ENCODE results near the gene HOPX. TPM values are rescaled to one million over a fixed set of nuclear protein-coding genes. Genes with fewer than 3 reads are reported as not detected.

The HOPX gene
- total and polyA plus RNA-seq, 4 donors: 0.51 to 20.4 (median 5.2) TPM

GRCh38 chr4:56654238-56654632, 26.9 kb downstream of the HOPX start:
- Histone ChIP-seq H3K4me3 (ENCODE audit: low read length in 2 of 2) (no peak overlapping the region), H3K27me3 (ENCODE audit: control insufficient read depth in 1 of 2, insufficient read depth in 2 of 2, low read length in 1 of 2) (no peaks in the 10 kb centered on the region), H3K36me3 (ENCODE audit: control insufficient read depth in 1 of 2, insufficient read depth in 2 of 2, low read length in 1 of 2) (no peaks in the 10 kb centered on the region), H3K27ac (ENCODE audit: low read depth in 1 of 2, low read length in 2 of 2) (no peak overlapping the region), H3K4me1 (ENCODE audit: control insufficient read depth in 1 of 2, insufficient read depth in 2 of 2, low read length in 2 of 2) (no peaks in the 10 kb centered on the region), H3K9me3 (ENCODE audit: control insufficient read depth, low read length) (no peaks in the 10 kb centered on the region)
- no peak for ATAC-seq (ENCODE audit: low FRiP score)
- DNase-seq: no peak
- intact Hi-C loops (cut with DNase I): no loop called here
- WGBS, 2 donors: 14 to 28% methylated on average over 4 of the region's 4 CpGs

GRCh38 chr4:56653461-56654237, 27.4 kb downstream of the HOPX start:
- ATAC-seq (ENCODE audit: low FRiP score) (no peak), DNase-seq (no peak)

GRCh38 chr4:56652196-56652595, 28.9 kb downstream of the HOPX start:
- 94 to 95% methylated on average over 3 of the region's 3 CpGs for WGBS, 2 donors
- DNase-seq (no peak), ATAC-seq (ENCODE audit: low FRiP score) (no peak)
- H3K27ac ChIP-seq (ENCODE audit: low read depth in 1 of 2, low read length in 2 of 2): no peak overlapping the region
- no peaks in the 10 kb centered on the region for H3K36me3 ChIP-seq (ENCODE audit: control insufficient read depth in 1 of 2, insufficient read depth in 2 of 2, low read length in 1 of 2)
- no peaks in the 10 kb centered on the region for H3K4me1 ChIP-seq (ENCODE audit: control insufficient read depth in 1 of 2, insufficient read depth in 2 of 2, low read length in 2 of 2)
- no peak overlapping the region for H3K4me3 ChIP-seq (ENCODE audit: low read length in 2 of 2)
- intact Hi-C loops (cut with DNase I): no loop called here
- no peaks in the 10 kb centered on the region for H3K27me3 ChIP-seq (ENCODE audit: control insufficient read depth in 1 of 2, insufficient read depth in 2 of 2, low read length in 1 of 2)
- H3K9me3 ChIP-seq (ENCODE audit: control insufficient read depth, low read length): no peaks in the 10 kb centered on the region

More at GRCh38 chr4:56653461-56654237, 27.4 kb downstream of the HOPX start:
- Histone ChIP-seq H3K4me3 (ENCODE audit: low read length in 2 of 2) (no peak overlapping the region), H3K27ac (ENCODE audit: low read depth in 1 of 2, low read length in 2 of 2) (no peak overlapping the region), H3K27me3 (ENCODE audit: control insufficient read depth in 1 of 2, insufficient read depth in 2 of 2, low read length in 1 of 2) (no peaks in the 10 kb centered on the region), H3K4me1 (ENCODE audit: control insufficient read depth in 1 of 2, insufficient read depth in 2 of 2, low read length in 2 of 2) (no peaks in the 10 kb centered on the region), H3K9me3 (ENCODE audit: control insufficient read depth, low read length) (no peaks in the 10 kb centered on the region), H3K36me3 (ENCODE audit: control insufficient read depth in 1 of 2, insufficient read depth in 2 of 2, low read length in 1 of 2) (no peaks in the 10 kb centered on the region)
- 91 to 95% methylated on average over 1 of the region's 1 CpG for WGBS, 2 donors
- intact Hi-C loops (cut with DNase I): no loop called here

- H3K27ac ChIP-seq (ENCODE audit: low read depth in 1 of 2, low read length in 2 of 2): no peak overlapping the region
- intact Hi-C loops (cut with DNase I): no loop called here
- no peaks in the 10 kb centered on the region for H3K27me3 ChIP-seq (ENCODE audit: control insufficient read depth in 1 of 2, insufficient read depth in 2 of 2, low read length in 1 of 2)
- no peaks in the 10 kb centered on the region for H3K9me3 ChIP-seq (ENCODE audit: control insufficient read depth, low read length)
- H3K4me3 ChIP-seq (ENCODE audit: low read length in 2 of 2): no peak overlapping the region
- 96 to 100% methylated on average over 1 of the region's 1 CpG for WGBS, 2 donors
- H3K36me3 ChIP-seq (ENCODE audit: control insufficient read depth in 1 of 2, insufficient read depth in 2 of 2, low read length in 1 of 2): no peaks in the 10 kb centered on the region
- no peak for DNase-seq
- H3K4me1 ChIP-seq (ENCODE audit: control insufficient read depth in 1 of 2, insufficient read depth in 2 of 2, low read length in 2 of 2): no peaks in the 10 kb centered on the region
- no peak for ATAC-seq (ENCODE audit: low FRiP score)
Measured at GRCh38 chr4:56651056-56651350, 30.1 kb downstream of the HOPX start.

- no peak for DNase-seq
- H3K4me3 ChIP-seq (ENCODE audit: low read length in 2 of 2): no peak overlapping the region
- intact Hi-C loops (cut with DNase I): no loop called here
- H3K36me3 ChIP-seq (ENCODE audit: control insufficient read depth in 1 of 2, insufficient read depth in 2 of 2, low read length in 1 of 2): no peaks in the 10 kb centered on the region
- H3K27me3 ChIP-seq (ENCODE audit: control insufficient read depth in 1 of 2, insufficient read depth in 2 of 2, low read length in 1 of 2): no peaks in the 10 kb centered on the region
- H3K27ac ChIP-seq (ENCODE audit: low read depth in 1 of 2, low read length in 2 of 2): no peak overlapping the region
- 86 to 96% methylated on average over 6 of the region's 6 CpGs for WGBS, 2 donors
- H3K9me3 ChIP-seq (ENCODE audit: control insufficient read depth, low read length): no peaks in the 10 kb centered on the region
- H3K4me1 ChIP-seq (ENCODE audit: control insufficient read depth in 1 of 2, insufficient read depth in 2 of 2, low read length in 2 of 2): no peaks in the 10 kb centered on the region
- ATAC-seq (ENCODE audit: low FRiP score): no peak
Measured at GRCh38 chr4:56650262-56651055, 30.6 kb downstream of the HOPX start.

- no peak for DNase-seq
- Histone ChIP-seq H3K9me3 (ENCODE audit: control insufficient read depth, low read length) (no peaks in the 10 kb centered on the region), H3K4me1 (ENCODE audit: control insufficient read depth in 1 of 2, insufficient read depth in 2 of 2, low read length in 2 of 2) (no peaks in the 10 kb centered on the region), H3K4me3 (ENCODE audit: low read length in 2 of 2) (no peak overlapping the region), H3K27me3 (ENCODE audit: control insufficient read depth in 1 of 2, insufficient read depth in 2 of 2, low read length in 1 of 2) (no peaks in the 10 kb centered on the region), H3K36me3 (ENCODE audit: control insufficient read depth in 1 of 2, insufficient read depth in 2 of 2, low read length in 1 of 2) (no peaks in the 10 kb centered on the region), H3K27ac (ENCODE audit: low read depth in 1 of 2, low read length in 2 of 2) (no peak overlapping the region)
- intact Hi-C loops (cut with DNase I): no loop called here
- WGBS, 2 donors: 94% methylated on average over 5 of the region's 5 CpGs
- ATAC-seq (ENCODE audit: low FRiP score): no peak
Measured at GRCh38 chr4:56649445-56650261, 31.4 kb downstream of the HOPX start.

GRCh38 chr4:56648824-56649151, 32.3 kb downstream of the HOPX start:
- ATAC-seq (ENCODE audit: low FRiP score): no peak
- intact Hi-C loops (cut with DNase I): no loop called here

GRCh38 chr4:56648021-56648823, 32.9 kb downstream of the HOPX start:
- no peak for DNase-seq
- Histone ChIP-seq H3K27me3 (ENCODE audit: control insufficient read depth in 1 of 2, insufficient read depth in 2 of 2, low read length in 1 of 2) (no peaks in the 10 kb centered on the region), H3K4me3 (ENCODE audit: low read length in 2 of 2) (no peak overlapping the region), H3K4me1 (ENCODE audit: control insufficient read depth in 1 of 2, insufficient read depth in 2 of 2, low read length in 2 of 2) (no peaks in the 10 kb centered on the region), H3K9me3 (ENCODE audit: control insufficient read depth, low read length) (no peaks in the 10 kb centered on the region), H3K36me3 (ENCODE audit: control insufficient read depth in 1 of 2, insufficient read depth in 2 of 2, low read length in 1 of 2) (no peaks in the 10 kb centered on the region), H3K27ac (ENCODE audit: low read depth in 1 of 2, low read length in 2 of 2) (no peak overlapping the region)
- WGBS, 2 donors: 95 to 98% methylated on average over 5 of the region's 5 CpGs
- ATAC-seq (ENCODE audit: low FRiP score): no peak
- intact Hi-C loops (cut with DNase I): no loop called here

More at GRCh38 chr4:56648824-56649151, 32.3 kb downstream of the HOPX start:
- Histone ChIP-seq H3K4me1 (ENCODE audit: control insufficient read depth in 1 of 2, insufficient read depth in 2 of 2, low read length in 2 of 2) (no peaks in the 10 kb centered on the region), H3K9me3 (ENCODE audit: control insufficient read depth, low read length) (no peaks in the 10 kb centered on the region), H3K27me3 (ENCODE audit: control insufficient read depth in 1 of 2, insufficient read depth in 2 of 2, low read length in 1 of 2) (no peaks in the 10 kb centered on the region), H3K36me3 (ENCODE audit: control insufficient read depth in 1 of 2, insufficient read depth in 2 of 2, low read length in 1 of 2) (no peaks in the 10 kb centered on the region), H3K4me3 (ENCODE audit: low read length in 2 of 2) (no peak overlapping the region), H3K27ac (ENCODE audit: low read depth in 1 of 2, low read length in 2 of 2) (no peak overlapping the region)
- DNase-seq: no peak
